ENCODE data around the gene GABRP.
"Not testable (repeated sequence)": the region's sequence is repeated elsewhere in the genome, so short reads cannot be mapped to it uniquely, and the experiment has no call there.

Gene GABRP

GRCh38 chr5:170755679-170756456 is 27.7 kb upstream of the GABRP start:
- peak; percentile 72 for DNase-seq

GRCh38 chr5:170756691-170757090 is 26.8 kb upstream of the GABRP start:
- no peak for DNase-seq

DNA sequence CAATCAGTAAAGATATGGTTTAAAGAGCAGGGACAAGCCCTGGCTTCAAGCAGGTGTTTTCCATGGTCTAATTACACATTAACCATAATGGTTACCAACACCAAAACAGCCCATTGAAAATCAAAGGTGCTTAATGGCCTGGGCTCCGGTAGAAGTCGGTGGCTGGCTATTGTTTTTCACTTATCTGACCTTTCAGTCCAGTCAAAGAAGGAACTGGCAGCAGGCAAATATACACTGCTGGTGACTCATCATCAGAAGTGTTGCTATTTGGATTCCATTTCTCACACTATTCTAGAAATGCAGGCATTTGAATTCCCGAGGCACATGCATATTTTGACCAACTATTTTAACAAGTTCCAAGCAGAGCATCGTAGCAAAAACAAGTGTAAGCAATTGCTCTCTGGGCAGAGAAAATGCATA is 26.3 kb upstream of the GABRP start:
- no peak for DNase-seq

DNA sequence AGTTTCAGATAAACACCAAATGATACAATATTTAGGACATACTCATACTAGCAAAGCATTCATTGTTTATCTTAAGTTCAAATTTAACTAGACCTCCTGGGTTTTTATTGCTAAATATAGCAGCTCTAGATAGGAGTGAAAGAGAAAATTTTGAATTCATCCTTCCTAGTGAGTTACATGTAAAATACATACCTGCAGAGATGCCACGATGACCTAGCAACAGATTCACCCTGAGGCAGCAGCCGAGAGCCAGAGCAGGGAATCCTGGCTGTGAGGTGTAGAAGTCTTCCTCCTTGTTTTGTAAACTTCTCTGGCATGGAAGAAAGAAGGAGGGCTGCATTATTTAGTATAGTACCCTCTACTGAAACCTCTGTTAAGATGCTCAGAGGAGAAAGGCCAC is 25.9 kb upstream of the GABRP start:
- no peak for DNase-seq

- no peak for DNase-seq
Measured at GRCh38 chr5:170758481-170758880, 25.0 kb upstream of the GABRP start.

GRCh38 chr5:170760113-170760512 is 23.4 kb upstream of the GABRP start:
- DNase-seq, result no peak

DNA sequence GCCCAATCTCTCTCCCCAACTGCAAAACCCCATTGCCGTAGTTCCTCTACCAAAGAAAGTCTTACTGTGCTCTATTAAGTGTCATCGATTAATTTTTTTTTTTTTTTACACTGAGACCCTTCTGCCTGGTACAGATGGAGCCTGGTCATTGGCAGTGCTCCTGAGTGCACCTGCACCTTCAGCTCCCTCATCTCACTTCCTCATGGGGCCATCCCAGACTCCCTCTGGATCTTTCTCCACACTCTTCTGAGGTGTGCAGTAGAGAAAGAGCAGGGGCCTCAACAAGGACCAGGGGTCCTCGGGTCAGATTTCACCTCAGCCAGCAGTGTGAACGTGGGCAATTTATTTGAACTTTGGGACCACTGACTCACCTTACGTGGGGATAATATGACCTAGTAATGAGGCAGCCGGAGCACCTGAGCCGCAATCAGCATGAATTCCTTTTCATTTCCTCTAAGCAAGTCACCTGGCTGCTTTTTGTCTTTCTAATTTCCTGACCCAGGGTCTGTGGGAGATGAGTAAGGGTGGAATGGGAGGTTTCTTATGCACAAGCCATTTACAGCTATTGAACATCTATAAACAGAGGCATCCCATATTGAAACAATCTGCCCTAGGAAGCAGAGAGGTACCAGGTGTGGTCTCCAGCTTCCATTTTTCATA is 22.3 kb upstream of the GABRP start:
- DNase-seq, result no peak

DNA sequence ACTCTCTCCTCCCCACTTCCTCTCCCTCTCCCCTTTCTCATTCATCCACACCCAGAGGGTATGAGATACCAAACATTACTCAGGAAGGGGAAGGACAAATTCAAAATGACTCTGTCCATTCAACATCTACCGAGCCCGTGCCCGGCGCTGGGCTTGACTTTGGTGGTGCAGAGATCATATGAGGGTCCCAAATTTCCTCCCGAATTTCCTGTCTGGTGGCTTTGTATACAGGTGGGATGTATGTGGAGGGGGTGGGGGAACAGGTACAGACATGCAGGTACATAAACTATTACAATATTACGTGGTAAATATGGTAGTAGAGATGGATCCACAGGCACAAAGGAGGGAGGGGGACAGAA is 21.8 kb upstream of the GABRP start:
- DNase-seq, result no peak

DNA sequence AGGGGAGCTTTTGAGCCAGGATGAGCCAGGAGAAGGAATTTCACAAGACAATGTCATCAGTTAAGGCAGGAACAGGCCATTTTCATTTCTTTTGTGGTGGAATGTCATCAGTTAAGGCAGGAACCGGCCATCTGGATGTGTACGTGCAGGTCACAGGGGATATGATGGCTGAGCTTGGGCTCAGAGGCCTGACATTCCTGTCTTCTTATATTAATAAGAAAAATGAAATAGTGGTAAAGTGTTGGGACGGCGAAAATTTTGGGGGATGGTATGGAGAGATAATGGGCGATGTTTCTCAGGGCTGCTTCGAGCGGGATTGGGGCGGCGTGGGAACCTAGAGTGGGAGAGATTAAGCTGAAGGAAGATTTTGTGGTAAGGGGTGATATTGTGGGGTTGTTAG is 21.2 kb upstream of the GABRP start:
- not testable (repeated sequence) for DNase-seq

- not testable (repeated sequence) for DNase-seq
Measured at GRCh38 chr5:170765868-170766267, 17.7 kb upstream of the GABRP start.

DNA sequence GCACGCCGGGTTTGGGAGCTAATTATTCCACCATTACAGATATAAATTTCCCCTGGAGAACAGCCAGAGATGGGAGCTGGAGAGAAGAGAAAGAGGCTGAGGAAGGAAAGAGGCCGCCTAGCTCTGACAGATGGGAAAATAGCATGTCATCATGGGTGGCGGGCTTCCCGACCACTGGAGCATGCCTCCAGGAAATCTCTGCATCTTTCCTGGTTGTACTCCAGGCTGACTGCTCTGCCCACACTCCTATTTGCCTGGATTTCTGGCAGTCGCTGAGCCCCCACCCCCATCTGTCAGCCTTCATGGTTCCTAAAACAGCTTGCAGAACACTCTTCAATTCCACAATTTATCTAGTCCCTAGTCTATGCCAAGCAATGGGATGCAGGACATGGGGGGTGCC is 14.3 kb upstream of the GABRP start:
- no peak for DNase-seq

DNA sequence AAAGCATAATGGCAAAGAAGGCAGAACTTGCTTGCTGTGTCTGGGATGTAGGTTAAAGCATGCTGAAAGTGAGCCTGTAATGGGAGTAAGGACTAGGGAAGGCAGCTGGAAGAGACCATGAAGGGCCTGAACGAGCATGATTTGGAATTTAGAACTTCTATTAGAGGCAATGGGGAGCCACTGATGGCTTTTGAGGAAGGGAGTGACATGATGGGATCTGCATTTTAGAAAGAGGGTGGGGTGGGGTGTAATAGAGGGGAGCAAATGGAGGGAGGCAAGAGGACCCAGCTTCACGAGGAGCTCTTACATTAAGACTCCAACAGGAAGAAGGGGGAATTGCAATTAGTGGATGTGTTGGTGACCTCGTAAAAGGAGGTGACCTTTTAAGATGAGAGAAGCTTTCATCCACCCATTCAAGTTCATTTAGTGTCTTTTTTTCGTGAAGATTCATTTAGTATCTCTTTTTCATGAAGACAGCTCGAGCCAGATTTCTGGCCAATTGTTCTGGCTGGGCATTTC is 13.6 kb upstream of the GABRP start:
- DNase-seq, result no peak

- DNase-seq, result no peak
Measured at GRCh38 chr5:170771496-170771895, 12.0 kb upstream of the GABRP start.

DNA sequence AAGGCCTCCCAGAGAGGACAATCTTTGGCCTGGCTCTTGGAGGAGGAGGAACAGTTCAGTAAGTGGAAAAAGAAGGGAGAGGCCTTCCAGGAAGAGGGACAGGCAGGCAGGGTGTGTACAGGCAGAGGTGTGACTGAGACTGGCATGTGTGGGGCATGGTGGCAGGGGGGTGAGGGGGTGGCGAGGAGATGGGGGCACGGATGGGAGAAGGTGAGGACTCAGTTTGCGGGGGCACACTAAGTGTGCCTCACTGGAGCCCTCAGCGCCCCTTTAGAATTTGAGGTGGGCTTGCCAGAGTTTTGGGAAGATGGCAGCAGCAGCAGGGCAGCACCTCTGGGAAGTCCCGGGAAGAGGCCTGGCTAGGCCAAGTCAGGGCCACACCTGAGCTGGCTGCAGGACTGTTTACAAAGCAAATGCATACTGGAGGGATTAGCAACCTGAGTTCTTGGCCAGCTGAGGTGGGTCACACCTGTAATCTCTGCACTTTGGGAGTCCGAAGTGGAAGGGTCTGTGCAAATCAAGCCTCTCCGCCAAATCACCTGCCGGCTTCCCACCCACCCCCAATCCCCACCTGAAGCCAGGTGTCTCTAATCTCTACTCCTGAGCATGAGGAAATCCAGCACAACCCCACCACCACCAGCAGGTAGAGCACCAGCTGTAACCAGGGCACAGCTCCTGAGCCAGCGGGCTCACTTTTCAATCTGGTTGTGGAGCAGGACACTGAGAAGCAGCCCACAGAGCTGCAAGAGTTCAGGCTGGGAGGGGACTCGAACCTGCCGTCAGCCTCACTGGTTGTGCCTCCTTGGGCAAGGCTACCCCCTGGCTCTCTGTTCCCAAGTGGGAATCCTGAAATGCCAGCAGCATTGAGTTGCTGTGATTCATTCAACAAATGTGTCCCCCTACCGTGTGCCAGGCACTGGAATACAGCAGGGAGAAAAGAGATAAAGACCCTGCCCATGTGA is 10.2 kb upstream of the GABRP start:
- DNase-seq, result no peak

DNA sequence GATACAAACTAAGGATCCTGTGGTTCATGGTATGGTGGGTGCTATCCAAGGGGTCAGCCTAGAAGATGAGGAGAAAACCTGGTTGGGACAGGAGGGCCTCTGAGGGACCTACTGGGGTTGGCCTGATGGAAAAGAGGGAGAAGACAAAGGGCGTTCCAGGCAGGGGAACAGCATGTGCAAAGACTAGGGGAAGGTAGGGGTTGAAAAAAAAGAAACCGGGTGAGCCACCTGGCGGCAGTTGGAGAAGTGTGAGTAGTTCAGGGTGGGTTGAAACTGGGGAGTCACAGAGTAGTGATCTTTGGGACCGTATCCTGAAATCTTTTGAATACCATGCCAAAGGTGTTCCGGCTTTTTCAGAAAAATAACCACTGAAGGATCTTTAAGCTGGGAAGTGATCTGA is 8.7 kb upstream of the GABRP start:
- DNase-seq, result no peak

GRCh38 chr5:170781946-170782345 is 1.6 kb upstream of the GABRP start:
- no peak for DNase-seq

GRCh38 chr5:170782438-170782837 is 1.1 kb upstream of the GABRP start:
- DNase-seq, result no peak

DNA sequence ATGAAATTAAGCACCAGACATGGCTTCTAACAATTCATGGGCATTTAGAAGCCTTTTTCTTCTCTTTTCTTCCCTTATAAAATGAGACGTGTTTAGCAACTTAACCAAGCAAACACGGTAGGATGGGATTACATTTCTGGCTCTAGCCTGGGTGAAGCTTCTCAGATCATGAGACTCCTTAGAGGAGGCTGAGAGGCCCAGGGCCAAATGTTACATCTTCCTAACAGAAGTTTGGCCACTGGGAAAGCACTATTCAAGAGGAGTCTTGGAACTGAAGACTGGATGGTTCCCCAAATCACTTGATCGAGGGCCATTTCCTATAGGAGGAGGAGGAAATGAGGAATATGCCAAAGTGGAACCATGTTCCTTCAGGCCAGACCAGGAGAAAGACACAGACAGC is 1.9 kb downstream of the GABRP start:
- DNase-seq, result no peak

- no peak for DNase-seq
Measured at GRCh38 chr5:170787216-170787615, 3.7 kb downstream of the GABRP start.

GRCh38 chr5:170788626-170789304 is 5.2 kb downstream of the GABRP start:
- DNase-seq, result peak; percentile 15

GRCh38 chr5:170791325-170791954 is 7.9 kb downstream of the GABRP start:
- DNase-seq, result peak; percentile 76

GRCh38 chr5:170792878-170793277 is 9.4 kb downstream of the GABRP start:
- DNase-seq, result no peak

Measured in NCI-H345 (cell line).